GM20000 (cell line): ENCODE measurements around the gene CACNA2D2.

Experiments used
- DNase-seq: peaks from one replicate; pipeline ENCODE4 v3.0.0; 2012; ENCODE audit warnings: low spot score
- TF ChIP-seq, protein P1 (sequence below): IDR thresholded peaks from 2 replicates; pipeline ENCODE4 v1.5.1; 2012; ENCODE audit warnings: mild to moderate bottlenecking, control low read depth; ENCODE audit errors: extremely low read depth, missing control alignments

The CACNA2D2 gene

DNA sequence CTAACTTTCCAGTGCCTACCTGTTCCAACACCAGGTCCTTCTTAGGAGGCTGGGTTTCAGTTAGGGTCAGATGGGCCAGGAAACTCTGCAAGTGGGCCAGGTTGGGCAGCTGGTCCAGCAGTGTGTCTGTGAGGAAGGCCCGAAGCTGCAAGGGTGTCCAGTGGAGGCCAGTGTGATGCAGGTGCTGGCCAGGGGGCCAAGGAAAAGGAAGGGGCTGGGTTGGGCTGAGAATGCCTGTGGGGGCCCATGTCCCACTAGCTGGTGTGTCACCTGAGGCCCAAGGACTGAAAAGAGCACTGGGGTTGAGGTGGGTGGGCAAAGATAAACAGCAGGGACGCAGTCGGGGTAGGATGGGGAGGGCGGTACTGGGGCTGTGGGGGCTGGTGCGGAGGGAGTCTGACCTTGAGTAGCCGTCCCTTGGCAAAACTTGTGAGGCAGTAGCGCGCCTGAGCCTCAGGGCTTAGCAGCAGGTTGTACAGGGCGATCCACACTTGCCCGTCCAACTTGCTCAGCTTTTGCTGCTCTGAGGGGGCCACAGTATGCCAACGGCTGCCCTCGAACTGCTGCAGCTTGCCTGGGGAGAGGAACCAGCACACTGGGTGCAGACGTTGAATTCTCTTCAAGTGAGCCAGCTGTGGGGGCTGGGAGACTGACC is 161.3 kb downstream of the CACNA2D2 start:
- TF ChIP-seq, protein P1, sequence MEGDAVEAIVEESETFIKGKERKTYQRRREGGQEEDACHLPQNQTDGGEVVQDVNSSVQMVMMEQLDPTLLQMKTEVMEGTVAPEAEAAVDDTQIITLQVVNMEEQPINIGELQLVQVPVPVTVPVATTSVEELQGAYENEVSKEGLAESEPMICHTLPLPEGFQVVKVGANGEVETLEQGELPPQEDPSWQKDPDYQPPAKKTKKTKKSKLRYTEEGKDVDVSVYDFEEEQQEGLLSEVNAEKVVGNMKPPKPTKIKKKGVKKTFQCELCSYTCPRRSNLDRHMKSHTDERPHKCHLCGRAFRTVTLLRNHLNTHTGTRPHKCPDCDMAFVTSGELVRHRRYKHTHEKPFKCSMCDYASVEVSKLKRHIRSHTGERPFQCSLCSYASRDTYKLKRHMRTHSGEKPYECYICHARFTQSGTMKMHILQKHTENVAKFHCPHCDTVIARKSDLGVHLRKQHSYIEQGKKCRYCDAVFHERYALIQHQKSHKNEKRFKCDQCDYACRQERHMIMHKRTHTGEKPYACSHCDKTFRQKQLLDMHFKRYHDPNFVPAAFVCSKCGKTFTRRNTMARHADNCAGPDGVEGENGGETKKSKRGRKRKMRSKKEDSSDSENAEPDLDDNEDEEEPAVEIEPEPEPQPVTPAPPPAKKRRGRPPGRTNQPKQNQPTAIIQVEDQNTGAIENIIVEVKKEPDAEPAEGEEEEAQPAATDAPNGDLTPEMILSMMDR: no peak
- no peak for DNase-seq

DNA sequence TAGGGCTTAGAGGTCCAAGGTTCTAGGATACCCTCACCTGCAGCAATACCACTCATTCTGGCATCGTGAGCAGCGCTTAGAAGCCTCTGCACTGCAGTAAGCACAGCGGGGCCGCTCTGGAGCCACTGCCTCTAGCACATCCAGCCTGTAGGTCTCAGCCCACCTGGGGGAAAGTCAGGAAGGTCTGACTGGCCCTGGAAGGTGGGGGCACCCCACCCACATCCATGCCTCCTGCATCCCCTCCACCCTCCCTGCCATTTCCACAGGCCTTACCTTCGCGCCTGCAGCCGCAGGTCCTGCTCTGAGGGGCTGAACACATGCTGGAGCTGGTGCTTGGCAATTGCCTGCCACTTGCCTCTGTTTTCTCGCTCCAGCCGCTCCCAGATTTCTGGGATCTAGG is 161.9 kb downstream of the CACNA2D2 start:
- TF ChIP-seq, protein P1: no peak

DNA sequence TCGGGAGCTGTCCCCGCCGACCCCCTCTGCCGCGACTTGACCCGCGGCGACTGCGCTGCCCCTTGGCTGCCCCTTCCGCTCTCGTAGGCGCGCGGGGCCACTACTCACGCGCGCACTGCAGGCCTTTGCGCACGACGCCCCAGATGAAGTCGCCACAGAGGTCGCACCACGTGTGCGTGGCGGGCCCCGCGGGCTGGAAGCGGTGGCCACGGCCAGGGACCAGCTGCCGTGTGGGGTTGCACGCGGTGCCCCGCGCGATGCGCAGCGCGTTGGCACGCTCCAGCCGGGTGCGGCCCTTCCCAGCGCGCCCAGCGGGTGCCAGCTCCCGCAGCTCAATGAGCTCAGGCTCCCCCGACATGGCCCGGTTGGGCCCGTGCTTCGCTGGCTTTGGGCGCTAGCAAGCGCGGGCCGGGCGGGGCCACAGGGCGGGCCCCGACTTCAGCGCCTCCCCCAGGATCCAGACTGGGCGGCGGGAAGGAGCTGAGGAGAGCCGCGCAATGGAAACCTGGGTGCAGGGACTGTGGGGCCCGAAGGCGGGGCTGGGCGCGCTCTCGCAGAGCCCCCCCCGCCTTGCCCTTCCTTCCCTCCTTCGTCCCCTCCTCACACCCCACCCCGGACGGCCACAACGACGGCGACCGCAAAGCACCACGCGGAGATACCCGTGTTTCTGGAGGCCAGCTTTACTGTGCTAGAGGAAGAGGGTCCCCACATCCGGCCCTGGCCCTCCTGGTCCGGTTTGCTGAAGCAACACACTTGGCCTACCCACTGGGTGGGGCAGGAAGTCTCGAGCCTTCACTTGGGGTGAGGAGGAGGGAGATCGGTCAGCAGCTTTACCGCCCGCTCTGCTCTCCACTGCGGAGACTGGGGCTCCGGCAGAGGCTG is 162.7 kb downstream of the CACNA2D2 start, which contains the start of gene RASSF1:
RASSF1 (minus strand) TSS at position 389 of the 882 bp plus-strand sequence; CDS start at position 358, 31 bp downstream.
- TF ChIP-seq, protein P1: no peak
- peak; percentile 79 for DNase-seq

More for the DNA sequence above, 161.9 kb downstream of the CACNA2D2 start:
- no peak for DNase-seq

GRCh38 chr3:50340147-50340447 is 163.3 kb downstream of the CACNA2D2 start:
- DNase-seq: no peak

DNA sequence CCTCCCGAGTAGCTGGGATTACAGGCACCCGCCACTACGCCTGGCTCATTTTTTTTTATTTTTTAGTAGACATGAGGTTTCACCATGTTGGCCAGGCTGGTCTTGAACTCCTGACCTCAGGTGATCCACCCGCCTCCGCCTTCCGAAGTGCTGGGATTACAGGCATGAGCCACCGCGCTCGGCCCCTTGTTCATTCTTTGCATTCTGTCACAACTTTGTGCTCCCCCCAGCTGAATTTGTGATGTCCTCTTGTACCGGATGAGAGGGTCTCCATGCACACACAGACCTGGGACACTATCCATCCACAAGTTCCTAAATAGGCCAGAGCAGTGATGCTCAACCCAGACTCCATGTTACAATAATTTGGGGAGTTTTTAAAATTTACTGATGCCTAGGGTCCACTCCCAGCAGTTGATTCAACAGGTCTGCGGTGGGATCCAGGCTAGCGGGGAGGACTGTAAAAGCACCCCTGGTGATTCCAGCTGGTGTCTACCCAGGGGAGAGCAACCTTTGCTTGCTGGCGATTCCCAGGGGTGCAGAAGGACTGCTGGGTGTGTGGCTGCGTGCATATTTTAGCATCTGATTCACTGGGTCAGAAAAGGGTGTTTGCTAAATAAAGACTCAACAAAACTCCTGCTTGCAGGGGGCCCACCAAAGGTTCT is 163.8 kb downstream of the CACNA2D2 start:
- DNase-seq: no peak
- TF ChIP-seq, protein P1: no peak

More at GRCh38 chr3:50340147-50340447, 163.3 kb downstream of the CACNA2D2 start:
- TF ChIP-seq, protein P1: no peak

DNA sequence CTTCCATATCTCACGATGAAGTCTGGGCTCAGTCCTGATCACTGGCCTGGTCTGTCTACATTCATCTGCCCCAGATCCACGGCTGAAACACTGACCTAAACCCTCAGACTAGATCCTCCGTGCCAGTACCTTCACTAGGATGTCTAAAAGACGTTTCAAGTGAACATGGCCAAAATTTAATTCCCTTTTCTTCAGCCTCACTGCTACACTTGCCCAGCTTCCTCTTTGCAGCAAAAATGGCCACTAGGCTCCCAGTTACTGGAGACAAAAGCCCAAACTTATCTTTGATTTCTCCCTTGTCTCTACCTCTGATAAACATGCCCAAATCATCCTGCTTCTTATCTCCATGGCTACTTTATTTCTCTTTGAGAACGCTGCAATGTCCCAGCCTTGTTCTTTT is 164.5 kb downstream of the CACNA2D2 start:
- TF ChIP-seq, protein P1: no peak
- DNase-seq: no peak
